GM12892 (cell line): ENCODE measurements around the gene FOXO3.

Experiments
- POLR2A ChIP-seq: IDR thresholded peaks from 2 replicates; pipeline ENCODE4 v1.6.1; 2011; ENCODE audit warnings: low read depth, low read length, control low read depth
- POLR2AphosphoS5 ChIP-seq: IDR thresholded peaks from 2 replicates; pipeline ENCODE4 v1.6.1; 2011; ENCODE audit warnings: low read depth, low read length, control low read depth
- TAF1 ChIP-seq: IDR thresholded peaks from 2 replicates; pipeline ENCODE4 v1.6.1; 2011; ENCODE audit warnings: low read depth, mild to moderate bottlenecking, control low read depth, low read length, borderline replicate concordance

DNA sequence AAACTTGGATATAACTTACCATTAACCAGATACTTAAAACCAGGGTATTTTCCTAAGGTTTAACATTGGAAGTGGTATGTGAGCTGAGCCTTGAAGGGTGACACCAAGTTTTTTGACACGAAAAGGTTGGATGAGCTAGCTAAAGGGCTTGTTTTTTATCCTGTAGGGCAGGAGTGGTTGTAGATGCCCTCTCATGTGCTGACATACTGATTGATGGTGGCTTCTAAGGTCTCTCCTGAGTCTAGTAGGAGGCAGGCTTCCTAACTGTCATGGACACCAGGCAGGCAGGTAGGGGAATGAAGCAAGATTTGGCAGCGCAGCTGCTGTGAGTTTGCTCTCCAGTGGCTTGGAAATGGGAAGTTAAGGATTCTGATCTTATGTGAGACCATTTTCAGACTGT, 66.1 kb downstream of the FOXO3 start:
- no peak for TF ChIP-seq POLR2AphosphoS5
- no peak for TF ChIP-seq TAF1
- TF ChIP-seq POLR2A = no peak
